Aorta (tissue), 5 donors: Measurements from ENCODE around the gene PSMB7. TPM values are rescaled to one million over a fixed set of nuclear protein-coding genes. Genes with fewer than 3 reads are reported as not detected.

Source experiments
- ATAC-seq: fragments of 200-7000 bp; cut with Tn5 transposase; one replicate; pipeline ENCODE4 v1.9.1; 2022; ENCODE audit warnings: moderate library complexity; ENCODE audit not compliant: low FRiP score
- DNase-seq, 2 donors: peaks; one replicate each; pipeline ENCODE4 v3.0.0-alpha.2; 2020
- H3K27ac ChIP-seq, 2 donors: one replicate each; pipeline ENCODE4 v1.5.1; 2013; ENCODE audit warnings: low read length in 2 of 2, mild to moderate bottlenecking in 2 of 2, moderate library complexity in 2 of 2, control low read depth in 1 of 2, inconsistent platforms in 1 of 2, low read depth in 1 of 2
- H3K27me3 ChIP-seq, 2 donors: one replicate each; pipeline ENCODE4 v1.6.1; 2013; ENCODE audit warnings: control low read depth in 1 of 2, low read length in 1 of 2, mild to moderate bottlenecking in 1 of 2, moderate library complexity in 1 of 2; ENCODE audit not compliant: insufficient read depth in 2 of 2, control insufficient read depth in 1 of 2
- H3K36me3 ChIP-seq, 2 donors: one replicate each; pipeline ENCODE4 v1.6.1; 2013; ENCODE audit warnings: control low read depth in 1 of 2, low read length in 1 of 2, mild to moderate bottlenecking in 1 of 2; ENCODE audit not compliant: insufficient read depth in 2 of 2, control insufficient read depth in 1 of 2
- H3K4me1 ChIP-seq, 2 donors: one replicate each; pipeline ENCODE4 v1.6.1; 2013; ENCODE audit warnings: low read length in 2 of 2, control low read depth in 1 of 2, mild to moderate bottlenecking in 1 of 2, moderate library complexity in 1 of 2; ENCODE audit not compliant: insufficient read depth in 2 of 2, control insufficient read depth in 1 of 2
- H3K4me3 ChIP-seq, 2 donors: one replicate each; pipeline ENCODE4 v1.5.1; 2013; ENCODE audit warnings: low read length in 2 of 2, control low read depth in 1 of 2, mild to moderate bottlenecking in 1 of 2
- H3K9me3 ChIP-seq: one replicate; pipeline ENCODE4 v1.6.1; 2013; ENCODE audit warnings: mild to moderate bottlenecking, low read length; ENCODE audit not compliant: control insufficient read depth
- WGBS, 2 donors: extraction: QIAGEN DNeasy Blood & Tissue Kit; methylation state at CpG; one replicate each; pipeline ENCODE4 v1.1.7; 2013; 5-methylcytosine and 5-hydroxymethylcytosine counted together
- intact Hi-C, 2 donors: fragments of 100-400 bp; cut with DNase I; formaldehyde crosslinking; loops; one replicate each; pipeline versions ENCODE4 v1.14.2 to v1.15.0; 2022
- polyA plus RNA-seq, 2 donors: library from polyadenylated mRNA; stranded (reverse); fragments of 200-250 nt; gene quantifications; one replicate each; pipeline ENCODE4 v1.2.3, GENCODE V29; 2013
- total RNA-seq, 2 donors: library from RNA; stranded (reverse); fragmentation: NEBNext Ultra II Directional; extraction: Animal tissue kit (Norgen Biotek cat#: 25700); gene quantifications; one replicate each; pipeline ENCODE4 v1.2.1, GENCODE V29; 2021
- donor health status: healthy with polysubstance abuse.
- donor health status: Bipolar disorder and iron deficiency.
- donor health status: DM: no; HTN: no; CAD: no.
- donor health status: DM: no; HTN: no; CAD: no.
- donor health status: DM: yes; HTN: yes; CAD: no.

Gene PSMB7
- total and polyA plus RNA-seq, 4 donors, result 75.9 to 153 (median 90.1) TPM

GRCh38 chr9:124411514-124412227, 3.6 kb downstream of the PSMB7 start:
- Histone ChIP-seq H3K36me3 (peaks cover 2 to 10% of the 10 kb centered on the region in 2 donors), H3K27me3 (no peaks in the 10 kb centered on the region), H3K4me1 (peaks cover 0 to 3% of the 10 kb centered on the region in 2 donors), H3K27ac (no peak overlapping the region), H3K4me3 (no peak overlapping the region), H3K9me3 (no peaks in the 10 kb centered on the region)
- ATAC-seq (no peak), DNase-seq (no peak)
- intact Hi-C loops, result no loop called here
- WGBS, 2 donors, result 70 to 75% methylated on average over 5 of the region's 5 CpGs

- Histone ChIP-seq H3K27me3 (no peaks in the 10 kb centered on the region), H3K4me1 (peaks cover 0 to 3% of the 10 kb centered on the region in 2 donors), H3K9me3 (no peaks in the 10 kb centered on the region), H3K27ac (no peak overlapping the region), H3K4me3 (no peak overlapping the region), H3K36me3 (peaks cover 2 to 10% of the 10 kb centered on the region in 2 donors)
- WGBS, 2 donors, result 61 to 64% methylated on average over 3 of the region's 3 CpGs
- DNase-seq (no peak), ATAC-seq (no peak)
- intact Hi-C loops, result no loop called here
These were observed 4.8 kb downstream of the PSMB7 start for GRCh38 chr9:124410321-124410913.

DNA sequence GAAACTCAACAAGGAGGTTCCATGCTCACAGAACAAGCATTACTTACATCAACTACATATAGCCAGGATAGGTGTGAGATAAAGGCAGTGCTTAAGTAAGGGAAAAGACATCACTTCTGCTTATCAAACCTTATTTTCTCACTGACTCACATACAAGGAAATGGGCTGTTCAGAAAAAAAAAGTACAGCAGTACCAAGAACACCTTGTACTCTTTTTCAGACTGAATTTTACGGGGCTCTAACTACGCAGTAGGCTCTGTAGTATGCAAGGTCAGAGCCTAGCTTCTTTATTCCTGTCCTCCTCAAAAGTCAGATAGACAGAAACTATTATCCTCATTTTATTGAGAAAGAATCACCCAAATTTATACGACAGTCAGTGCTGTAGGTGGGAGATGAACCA, 5.8 kb downstream of the PSMB7 start:
- Histone ChIP-seq H3K36me3 (peaks cover 2 to 13% of the 10 kb centered on the region in 2 donors), H3K27ac (no peak overlapping the region), H3K4me1 (peaks cover 0 to 3% of the 10 kb centered on the region in 2 donors), H3K4me3 (no peak overlapping the region), H3K27me3 (no peaks in the 10 kb centered on the region), H3K9me3 (no peaks in the 10 kb centered on the region)
- 92 to 97% methylated on average over 3 of the region's 3 CpGs for WGBS, 2 donors
- intact Hi-C loops, result no loop called here
- ATAC-seq (no peak), DNase-seq (no peak)

GRCh38 chr9:124403246-124403645, 12.0 kb downstream of the PSMB7 start:
- Histone ChIP-seq H3K9me3 (no peaks in the 10 kb centered on the region), H3K27ac (no peak overlapping the region), H3K4me3 (no peak overlapping the region), H3K36me3 (peaks cover 5 to 7% of the 10 kb centered on the region in 2 donors), H3K4me1 (no peaks in the 10 kb centered on the region), H3K27me3 (no peaks in the 10 kb centered on the region)
- 93 to 97% methylated on average over 4 of the region's 4 CpGs for WGBS, 2 donors
- ATAC-seq (no peak), DNase-seq (no peak)
- intact Hi-C loops, result no loop called here

GRCh38 chr9:124399968-124400940, 15.0 kb downstream of the PSMB7 start:
- H3K27me3 ChIP-seq, result no peaks in the 10 kb centered on the region
- H3K9me3 ChIP-seq, result no peaks in the 10 kb centered on the region
- H3K4me1 ChIP-seq, result no peaks in the 10 kb centered on the region
- no peak overlapping the region for H3K4me3 ChIP-seq
- intact Hi-C loops, result no loop called here
- WGBS, 2 donors, result 53% methylated on average over 15 of the region's 15 CpGs
- ATAC-seq (no peak), DNase-seq (no peak)
- no peak overlapping the region for H3K27ac ChIP-seq
- H3K36me3 ChIP-seq, result peaks cover 5% of the 10 kb centered on the region in 2 donors

DNA sequence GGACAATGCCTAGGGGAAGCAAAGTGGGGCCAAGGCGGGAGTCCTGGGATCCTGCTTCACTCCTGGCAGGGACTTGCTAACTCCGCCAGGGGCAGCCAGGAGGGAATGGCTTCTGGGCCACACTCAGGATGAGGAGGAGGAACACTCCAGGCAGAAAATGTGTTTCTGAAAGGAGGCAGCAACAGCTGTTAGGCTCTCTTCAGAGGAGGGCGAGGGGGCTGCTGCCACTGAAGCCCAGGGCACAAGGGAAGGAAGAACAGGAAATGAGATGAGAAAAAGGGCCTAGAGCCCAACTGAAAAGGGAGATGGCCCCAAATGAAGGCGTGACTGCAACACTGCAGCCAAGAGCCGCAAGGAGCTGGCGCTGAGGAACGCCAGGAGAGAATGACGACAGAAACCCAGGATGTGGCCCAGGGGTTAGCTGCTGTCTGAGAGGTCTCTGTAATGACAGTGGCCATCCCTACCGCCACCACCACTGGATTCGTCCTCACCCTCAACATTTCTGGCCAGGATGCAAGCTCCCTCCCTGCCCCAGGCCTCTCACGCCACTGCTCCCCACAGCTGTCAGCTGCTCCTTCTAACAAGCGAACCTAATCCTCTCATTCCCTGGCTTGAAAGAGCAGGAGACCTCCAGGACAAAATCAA, 15.8 kb downstream of the PSMB7 start:
- Histone ChIP-seq H3K9me3 (no peaks in the 10 kb centered on the region), H3K36me3 (peaks cover 3 to 5% of the 10 kb centered on the region in 2 donors), H3K4me3 (no peak overlapping the region), H3K27ac (no peak overlapping the region), H3K4me1 (no peaks in the 10 kb centered on the region), H3K27me3 (no peaks in the 10 kb centered on the region)
- intact Hi-C loops, result no loop called here
- ATAC-seq (peak; percentile 73), DNase-seq (peak in 1 of 2 donors; percentile 65)
- 73 to 75% methylated on average over 12 of the region's 12 CpGs for WGBS, 2 donors

GRCh38 chr9:124398191-124398935, 16.9 kb downstream of the PSMB7 start:
- intact Hi-C loops, result no loop called here
- 77 to 80% methylated on average over 8 of the region's 8 CpGs for WGBS, 2 donors

DNA sequence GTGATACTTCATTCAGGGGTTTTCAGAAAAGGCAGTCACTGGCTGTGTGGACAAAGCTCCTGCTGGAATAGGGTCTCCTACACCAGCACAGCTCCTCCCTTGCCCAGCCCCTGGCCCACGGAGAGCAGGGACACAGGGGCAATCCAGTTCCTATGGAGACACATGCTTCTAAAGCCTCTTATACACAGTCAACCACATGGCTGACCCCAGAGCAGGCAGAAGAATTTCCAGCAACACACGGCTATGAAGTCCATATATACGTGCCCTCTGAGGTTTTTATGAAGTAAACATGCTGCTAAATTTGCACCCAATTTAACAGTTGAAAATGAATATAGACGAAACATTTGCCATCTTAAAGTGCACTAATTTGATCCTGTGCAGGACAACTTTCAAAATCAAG, 19.4 kb downstream of the PSMB7 start:
- no peak overlapping the region for H3K4me3 ChIP-seq
- intact Hi-C loops, result no loop called here
- H3K4me1 ChIP-seq, result no peaks in the 10 kb centered on the region
- no peaks in the 10 kb centered on the region for H3K27me3 ChIP-seq
- 81 to 82% methylated on average over 4 of the region's 4 CpGs for WGBS, 2 donors
- H3K36me3 ChIP-seq, result no peaks in the 10 kb centered on the region
- DNase-seq (no peak), ATAC-seq (no peak)
- H3K9me3 ChIP-seq, result no peaks in the 10 kb centered on the region
- H3K27ac ChIP-seq, result no peak overlapping the region

More at GRCh38 chr9:124398191-124398935, 16.9 kb downstream of the PSMB7 start:
- Histone ChIP-seq H3K36me3 (peaks cover 0 to 5% of the 10 kb centered on the region in 2 donors), H3K27me3 (no peaks in the 10 kb centered on the region), H3K4me3 (no peak overlapping the region), H3K4me1 (no peaks in the 10 kb centered on the region), H3K27ac (no peak overlapping the region), H3K9me3 (no peaks in the 10 kb centered on the region)
- DNase-seq, result no peak
- no peak for ATAC-seq
